Tibial nerve (tissue), 4 donors: ENCODE measurements around the gene EPAS1. TPM values are rescaled to one million over a fixed set of nuclear protein-coding genes. Genes with fewer than 3 reads are reported as not detected.
A peak's percentile ranks its signal among the peaks of the same experiment; 100 is the strongest.

Experiments
- DNase-seq, 2 donors: peaks; one replicate each; pipeline ENCODE4 v3.0.0-alpha.2; 2019; ENCODE audit warnings: low spot score in 2 of 2
- H3K27ac ChIP-seq, 4 donors: fragments of 200-600 bp; sonication (generic) in 3 of 4; one replicate each; pipeline ENCODE4 v1.5.1; 2017 to 2019; ENCODE audit warnings: mild to moderate bottlenecking in 1 of 4
- H3K27me3 ChIP-seq, 2 donors: fragments of 200-600 bp; sonication (generic) in 1 of 2; one replicate each; pipeline versions ENCODE4 v1.5.1 to v1.6.0; 2017 to 2019
- H3K36me3 ChIP-seq, 3 donors: fragments of 200-600 bp; sonication (generic); one replicate each; pipeline ENCODE4 v1.5.1; 2018 to 2019
- H3K4me1 ChIP-seq, 4 donors: fragments of 200-600 bp; sonication (generic) in 3 of 4; one replicate each; pipeline ENCODE4 v1.5.1; 2017 to 2019
- H3K4me3 ChIP-seq, 4 donors: fragments of 200-600 bp; sonication (generic) in 3 of 4; one replicate each; pipeline ENCODE4 v1.5.1; 2017 to 2019; ENCODE audit warnings: mild to moderate bottlenecking in 1 of 4, moderate library complexity in 1 of 4
- H3K9me3 ChIP-seq, 4 donors: fragments of 200-600 bp; sonication (generic) in 3 of 4; one replicate each; pipeline ENCODE4 v1.5.1; 2017 to 2019
- CTCF ChIP-seq, 5 experiments: fragments of 200-600 bp in 3 of 5; fragments of 450-650 bp in 2 of 5; sonication (generic) in 3 of 5; IDR thresholded peaks; one replicate each; pipeline ENCODE4 v1.5.1; 2016 to 2019; ENCODE audit warnings: antibody characterized with exemption in 5 of 5, mild to moderate bottlenecking in 3 of 5, moderate library complexity in 2 of 5
- EP300 ChIP-seq, 2 donors: sonication (generic); formaldehyde crosslinking; IDR thresholded peaks; one replicate each; pipeline ENCODE4 v1.6.1; 2017; ENCODE audit warnings: antibody characterized with exemption in 2 of 2, mild to moderate bottlenecking in 1 of 2
- POLR2A ChIP-seq, 2 donors: fragments of 450-650 bp; IDR thresholded peaks; one replicate each; pipeline ENCODE4 v1.6.1; 2017; ENCODE audit warnings: antibody characterized with exemption in 2 of 2, mild to moderate bottlenecking in 2 of 2, moderate library complexity in 2 of 2
- WGBS, 2 donors: methylation state at CpG; one replicate each; pipeline ENCODE4 v1.1.5; 2018; 5-methylcytosine and 5-hydroxymethylcytosine counted together
- total RNA-seq, 4 donors: library from RNA; depleted of rRNA; stranded (reverse); fragments of >200 nt; gene quantifications; one replicate each; pipeline ENCODE4 v1.1.0, GENCODE V29; 2016

The EPAS1 gene
- total RNA-seq, 4 donors from 2014 or later, result 110 to 451 (median 231) TPM

GRCh38 chr2:46267616-46268015 is 29.6 kb upstream of the EPAS1 start:
- 40 to 45% methylated on average over 1 of the region's 1 CpG for WGBS, 2 donors
- no peak overlapping the region for H3K4me3 ChIP-seq
- H3K36me3 ChIP-seq, result no peaks in the 10 kb centered on the region
- no peaks in the 10 kb centered on the region for H3K27me3 ChIP-seq
- TF ChIP-seq EP300 (IDR thresholded peaks at IDR 0.05) (no peak), CTCF (IDR thresholded peaks at IDR 0.05) (no peak), POLR2A (IDR thresholded peaks at IDR 0.05) (no peak)
- H3K9me3 ChIP-seq, result no peaks in the 10 kb centered on the region
- no peak overlapping the region for H3K27ac ChIP-seq
- peaks cover 0 to 9% (median 0%) of the 10 kb centered on the region in 4 donors for H3K4me1 ChIP-seq
- no peak for DNase-seq

- no peaks in the 10 kb centered on the region for H3K27me3 ChIP-seq
- H3K4me1 ChIP-seq, result peaks cover 0 to 9% (median 0%) of the 10 kb centered on the region in 4 donors
- WGBS, 2 donors, result 31 to 35% methylated on average over 2 of the region's 2 CpGs
- no peak for DNase-seq
- H3K9me3 ChIP-seq, result no peaks in the 10 kb centered on the region
- H3K27ac ChIP-seq, result no peak overlapping the region
- no peak for TF ChIP-seq EP300 (IDR thresholded peaks at IDR 0.05)
- H3K36me3 ChIP-seq, result no peaks in the 10 kb centered on the region
- no peak overlapping the region for H3K4me3 ChIP-seq
Measured at GRCh38 chr2:46268196-46268595, 29.0 kb upstream of the EPAS1 start.

GRCh38 chr2:46269001-46269400 is 28.2 kb upstream of the EPAS1 start:
- H3K9me3 ChIP-seq, result no peaks in the 10 kb centered on the region
- no peak overlapping the region for H3K27ac ChIP-seq
- no peak for TF ChIP-seq EP300 (IDR thresholded peaks at IDR 0.05)
- DNase-seq, result no peak
- no peaks in the 10 kb centered on the region for H3K27me3 ChIP-seq
- no peaks in the 10 kb centered on the region for H3K36me3 ChIP-seq
- 90 to 92% methylated on average over 4 of the region's 4 CpGs for WGBS, 2 donors
- H3K4me1 ChIP-seq, result peaks cover 0 to 9% (median 0%) of the 10 kb centered on the region in 4 donors
- no peak overlapping the region for H3K4me3 ChIP-seq

- peak in 1 of 2 donors; percentile 29 for TF ChIP-seq EP300 (IDR thresholded peaks at IDR 0.05)
- no peak for TF ChIP-seq POLR2A (IDR thresholded peaks at IDR 0.05)
- no peak for DNase-seq
- H3K36me3 ChIP-seq, result no peaks in the 10 kb centered on the region
Measured at GRCh38 chr2:46269544-46270273, 27.5 kb upstream of the EPAS1 start.

DNA sequence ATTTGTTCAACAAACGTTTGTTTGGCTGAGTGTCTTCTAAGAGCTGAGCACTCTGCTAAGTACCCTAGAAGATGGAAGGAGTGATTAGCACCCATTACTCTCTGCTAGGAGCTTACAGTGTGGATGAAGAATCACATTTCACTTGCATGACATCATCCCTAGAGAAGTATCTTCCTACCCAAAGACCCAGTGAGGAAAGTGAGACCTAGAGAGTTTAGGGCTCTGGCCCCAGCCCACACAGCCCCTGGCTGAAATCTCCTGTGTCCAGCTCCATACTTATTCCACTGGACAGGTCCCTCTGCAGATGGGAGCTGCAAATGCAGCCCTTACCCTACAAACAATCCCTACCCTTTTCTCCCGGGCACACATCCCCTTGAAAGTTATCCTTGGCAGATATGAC is 26.8 kb upstream of the EPAS1 start:
- Histone ChIP-seq H3K4me1 (peaks cover 0 to 15% (median under 1%) of the 10 kb centered on the region in 4 donors), H3K9me3 (no peaks in the 10 kb centered on the region), H3K27ac (no peak overlapping the region), H3K27me3 (no peaks in the 10 kb centered on the region), H3K4me3 (no peak overlapping the region), H3K36me3 (no peaks in the 10 kb centered on the region)
- DNase-seq, result no peak
- TF ChIP-seq EP300 (IDR thresholded peaks at IDR 0.05) (no peak), CTCF (IDR thresholded peaks at IDR 0.05) (no peak), POLR2A (IDR thresholded peaks at IDR 0.05) (no peak)
- 42 to 52% methylated on average over 2 of the region's 2 CpGs for WGBS, 2 donors

More at GRCh38 chr2:46269544-46270273, 27.5 kb upstream of the EPAS1 start:
- Histone ChIP-seq H3K4me3 (no peak overlapping the region), H3K27me3 (no peaks in the 10 kb centered on the region), H3K27ac (no peak overlapping the region), H3K4me1 (peaks cover 0 to 9% (median 0%) of the 10 kb centered on the region in 4 donors), H3K9me3 (no peaks in the 10 kb centered on the region)
- WGBS, 2 donors, result 59% methylated on average over 11 of the region's 11 CpGs

DNA sequence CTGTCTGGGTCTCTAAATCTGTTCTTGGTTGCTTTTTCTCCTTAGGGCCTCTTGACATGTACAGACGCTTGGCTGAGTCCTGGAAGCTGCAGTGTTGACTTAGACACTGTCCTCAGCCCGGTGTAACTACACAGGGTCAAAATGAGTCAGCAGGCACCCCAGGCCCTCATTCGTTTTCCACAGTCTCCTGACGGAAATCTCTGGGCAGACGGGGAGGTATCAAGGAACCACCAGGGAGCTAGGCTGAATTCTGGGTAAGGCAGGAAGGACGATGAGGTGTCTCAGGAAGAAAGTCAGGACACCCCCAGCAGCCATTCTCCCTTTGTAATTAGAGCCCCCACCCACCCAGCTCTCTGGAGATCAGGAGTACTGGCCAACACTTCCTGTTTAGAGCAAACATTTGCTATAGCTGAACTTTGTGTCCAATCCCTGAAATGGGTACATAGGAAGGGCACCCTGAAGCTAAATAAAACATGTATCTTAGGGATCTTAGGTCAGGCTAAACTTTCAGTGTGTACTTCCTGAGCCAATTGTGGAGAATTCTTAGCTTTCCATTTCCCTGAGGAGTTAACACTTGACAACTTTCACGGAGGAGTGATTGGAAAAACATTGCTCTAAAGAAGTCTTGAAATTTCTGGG is 23.9 kb upstream of the EPAS1 start:
- 65 to 67% methylated on average over 7 of the region's 7 CpGs for WGBS, 2 donors
- Histone ChIP-seq H3K9me3 (no peaks in the 10 kb centered on the region), H3K4me1 (peaks cover 0 to 18% (median 6%) of the 10 kb centered on the region in 4 donors), H3K4me3 (no peak overlapping the region), H3K27ac (peak overlapping the region in 1 of 4 donors; percentile 45), H3K36me3 (no peaks in the 10 kb centered on the region), H3K27me3 (no peaks in the 10 kb centered on the region)
- TF ChIP-seq EP300 (IDR thresholded peaks at IDR 0.05), result no peak
- no peak for TF ChIP-seq CTCF (IDR thresholded peaks at IDR 0.05)
- TF ChIP-seq POLR2A (IDR thresholded peaks at IDR 0.05), result no peak
- no peak for DNase-seq
